Hematopoietic multipotent progenitor cell treated with erythropoietin and hydrocortisone succinate and interleukin-3 and kit ligand, for 4 days (in vitro differentiated cells): ENCODE measurements around the gene NXPE4.
"Not testable (repeated sequence)": the region's sequence is repeated elsewhere in the genome, so short reads cannot be mapped to it uniquely, and the experiment has no call there.

Experiments
- DNase-seq: peaks from one replicate; pipeline ENCODE4 v3.0.0-alpha.2; 2015

The NXPE4 gene

GRCh38 chr11:114595571-114595970 is at the start of gene NXPE4:
Gene NXPE4, minus strand, starts transcription at chr11:114595786. Its CDS starts 1,027 bp downstream, at chr11:114594759.
- no peak for DNase-seq

DNA sequence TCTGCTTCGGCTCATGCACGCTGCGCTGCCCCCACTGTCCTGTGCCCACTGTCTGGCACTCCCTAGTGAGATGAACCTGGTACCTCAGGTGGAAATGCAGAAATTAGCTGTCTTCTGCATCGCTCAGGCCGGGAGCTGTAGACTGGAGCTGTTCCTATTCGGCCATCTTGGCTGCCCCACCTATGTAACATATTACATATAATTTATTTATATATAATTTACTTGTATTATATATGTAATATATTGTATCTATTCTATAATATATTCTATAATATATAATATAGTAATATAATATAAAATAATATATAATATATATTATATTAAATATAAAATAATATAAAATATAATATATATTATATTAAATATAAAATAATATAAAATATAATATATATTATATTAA is 43.9 kb upstream of the NXPE4 start:
- not testable (repeated sequence) for DNase-seq

GRCh38 chr11:114631445-114631965 is 35.9 kb upstream of the NXPE4 start:
- DNase-seq: peak; percentile 16

DNA sequence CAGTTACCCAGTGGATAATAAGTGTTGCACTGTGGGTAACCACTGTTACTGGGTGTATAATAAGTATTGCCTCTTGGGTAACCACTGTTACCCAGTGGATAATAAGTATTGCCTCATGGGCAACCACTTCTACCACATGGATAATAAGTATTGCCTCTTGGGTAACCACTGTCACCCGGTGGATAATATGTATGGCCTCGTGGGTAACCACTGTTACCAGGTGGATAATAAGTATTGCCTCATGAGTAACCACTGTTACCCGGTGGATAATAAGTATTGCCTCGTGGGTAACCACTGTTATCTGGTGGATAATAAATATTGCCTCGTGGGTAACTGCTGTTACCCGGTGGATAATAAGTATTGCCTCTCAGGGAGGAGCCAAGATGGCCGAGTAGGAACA is 29.7 kb upstream of the NXPE4 start:
- no peak for DNase-seq

- no peak for DNase-seq
Measured at GRCh38 chr11:114624455-114625207, 29.0 kb upstream of the NXPE4 start.

GRCh38 chr11:114623720-114624119 is 28.1 kb upstream of the NXPE4 start:
- no peak for DNase-seq

DNA sequence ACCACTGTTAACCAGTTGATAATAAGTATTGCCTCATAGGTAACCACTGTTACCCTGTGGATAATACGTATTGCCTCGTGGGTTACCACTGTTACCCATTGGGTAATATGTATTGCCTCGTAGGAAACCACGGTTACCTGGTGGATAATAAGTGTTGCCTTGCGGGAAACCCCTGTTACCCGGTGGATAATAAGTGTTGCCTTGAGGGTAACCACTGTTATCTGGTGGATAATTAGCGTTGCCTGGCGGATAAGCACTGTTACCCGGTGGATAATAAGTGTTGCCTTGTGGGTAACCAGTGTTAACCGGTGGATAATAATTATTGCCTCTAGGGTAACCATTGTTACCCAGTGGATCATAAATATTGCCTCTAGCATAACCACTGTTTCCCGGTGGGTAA is 27.3 kb upstream of the NXPE4 start:
- DNase-seq: no peak

- no peak for DNase-seq
Measured at GRCh38 chr11:114621950-114622809, 26.6 kb upstream of the NXPE4 start.

- DNase-seq: no peak
Measured at GRCh38 chr11:114621072-114621471, 25.5 kb upstream of the NXPE4 start.

- DNase-seq: no peak
Measured at GRCh38 chr11:114619659-114620173, 24.1 kb upstream of the NXPE4 start.

- no peak for DNase-seq
Measured at GRCh38 chr11:114618139-114618538, 22.6 kb upstream of the NXPE4 start.

DNA sequence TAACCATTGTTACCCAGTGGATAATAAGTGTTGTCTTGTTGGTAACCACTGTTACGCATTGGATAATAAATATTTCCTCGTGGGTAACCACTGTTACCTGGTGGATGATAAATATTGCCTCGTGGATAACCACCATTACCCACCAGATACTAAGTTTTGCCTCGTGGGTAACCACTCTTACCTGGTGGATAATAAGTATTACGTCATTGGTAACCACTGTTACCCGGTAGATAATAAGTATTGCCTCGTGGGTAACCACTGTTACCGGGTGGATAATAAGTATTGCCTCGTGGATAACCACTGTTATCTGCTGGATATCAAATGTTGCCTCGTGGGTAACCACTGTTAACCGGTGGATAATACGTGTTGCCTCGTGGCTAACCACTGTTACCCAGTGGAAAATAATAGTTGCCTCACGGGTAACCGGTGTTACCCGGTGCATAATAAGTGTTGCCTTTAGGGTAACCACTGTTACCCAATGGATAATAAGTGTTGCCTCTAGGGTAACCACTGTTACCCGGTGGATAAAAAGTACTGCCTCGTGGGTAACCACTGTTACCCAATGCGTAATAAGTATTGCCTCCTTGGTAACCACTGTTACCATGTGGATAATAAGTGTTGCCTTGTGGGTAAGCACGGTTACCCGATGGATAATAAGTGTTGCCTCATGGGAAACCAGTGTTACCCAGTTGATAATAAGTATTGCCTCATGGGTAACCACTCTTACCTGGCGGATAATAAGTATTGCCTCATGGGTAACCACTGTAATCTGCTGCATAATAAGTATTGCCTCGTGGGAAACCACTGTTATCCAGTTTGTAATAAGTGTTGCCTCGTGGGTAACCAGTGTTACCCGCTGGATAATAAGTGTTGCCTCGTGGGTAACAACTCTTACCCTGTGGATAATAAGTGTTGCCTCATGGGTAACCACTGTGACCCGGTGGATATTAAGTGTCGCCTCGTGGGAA is 21.9 kb upstream of the NXPE4 start:
- DNase-seq: no peak

- DNase-seq: no peak
Measured at GRCh38 chr11:114616516-114616915, 20.9 kb upstream of the NXPE4 start.

- DNase-seq: no peak
Measured at GRCh38 chr11:114615448-114616361, 20.1 kb upstream of the NXPE4 start.

GRCh38 chr11:114614127-114614720 is 18.6 kb upstream of the NXPE4 start:
- no peak for DNase-seq

DNA sequence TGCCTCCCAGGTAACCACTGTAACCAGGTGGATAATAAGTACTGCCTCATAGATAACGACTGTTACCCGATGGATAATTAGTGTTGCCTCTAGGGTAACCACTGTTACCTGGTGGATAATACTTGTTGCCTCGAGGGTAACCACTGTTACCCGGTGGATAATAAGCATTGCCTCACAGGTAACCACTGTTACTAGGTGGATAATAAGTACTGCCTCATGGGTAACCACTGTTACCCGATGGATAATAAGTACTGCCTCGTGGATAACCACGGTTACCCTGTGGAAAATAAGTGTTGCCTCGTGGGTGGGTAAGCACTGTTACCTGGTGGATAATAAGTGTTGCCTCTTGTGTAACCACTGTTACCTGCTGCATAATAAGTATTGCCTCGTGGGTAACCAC is 17.5 kb upstream of the NXPE4 start:
- DNase-seq: not testable (repeated sequence)

GRCh38 chr11:114612686-114613085 is 17.1 kb upstream of the NXPE4 start:
- DNase-seq: no peak

- not testable (repeated sequence) for DNase-seq
Measured at GRCh38 chr11:114612199-114612598, 16.6 kb upstream of the NXPE4 start.

DNA sequence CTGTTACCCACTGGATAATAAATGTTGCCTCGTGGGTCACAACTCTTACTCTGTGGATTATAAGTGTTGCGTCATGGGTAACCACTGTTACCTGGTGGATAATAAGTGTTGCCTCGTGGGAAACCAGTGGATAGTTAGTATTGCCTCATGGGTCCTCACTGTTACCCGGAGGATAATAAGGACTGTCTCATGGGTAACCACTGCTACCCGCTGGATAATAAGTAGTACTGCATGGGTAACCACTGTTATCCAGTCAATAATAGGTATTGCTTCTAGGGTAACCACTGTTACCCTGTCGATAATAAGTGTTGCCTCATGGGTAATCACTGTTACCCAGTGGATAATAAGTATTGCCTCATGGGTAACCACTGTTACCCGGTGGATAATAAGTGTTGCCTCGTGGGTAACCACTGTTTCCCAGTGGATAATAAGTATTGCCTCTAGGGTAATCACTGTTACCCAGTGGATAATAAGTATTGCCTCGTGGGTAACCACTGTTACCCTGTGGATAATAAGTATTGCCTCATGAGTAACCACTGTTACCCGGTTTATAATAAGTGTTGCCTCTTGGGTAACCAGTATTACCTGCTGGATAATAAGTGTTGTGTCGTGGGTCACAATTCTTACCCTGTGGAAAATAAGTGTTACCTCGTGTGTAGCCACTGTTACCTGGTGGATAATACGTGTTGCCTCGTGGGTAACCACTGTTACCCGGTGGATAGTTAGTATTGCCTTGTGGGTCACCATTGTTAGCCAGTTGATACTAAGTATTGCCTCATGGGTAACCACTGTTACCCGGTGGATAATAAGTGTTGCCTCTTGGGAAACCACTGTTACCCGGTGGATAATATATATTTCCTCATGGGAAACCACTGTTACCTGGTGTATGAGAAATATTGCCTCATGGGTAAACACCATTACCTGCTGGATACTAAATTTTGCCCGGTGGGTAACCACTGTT is 15.7 kb upstream of the NXPE4 start:
- DNase-seq: no peak

- DNase-seq: no peak
Measured at GRCh38 chr11:114610550-114610949, 15.0 kb upstream of the NXPE4 start.
